NCI-H446 (cell line): ENCODE data around the gene BOD1.
"Not testable (repeated sequence)": the region's sequence is repeated elsewhere in the genome, so short reads cannot be mapped to it uniquely, and the experiment has no call there.

Experiments
- DNase-seq, 2 experiments: peaks; one replicate each; lab custom pipeline; 2025; lab: John Stamatoyannopoulos, UW

BOD1 gene

DNA sequence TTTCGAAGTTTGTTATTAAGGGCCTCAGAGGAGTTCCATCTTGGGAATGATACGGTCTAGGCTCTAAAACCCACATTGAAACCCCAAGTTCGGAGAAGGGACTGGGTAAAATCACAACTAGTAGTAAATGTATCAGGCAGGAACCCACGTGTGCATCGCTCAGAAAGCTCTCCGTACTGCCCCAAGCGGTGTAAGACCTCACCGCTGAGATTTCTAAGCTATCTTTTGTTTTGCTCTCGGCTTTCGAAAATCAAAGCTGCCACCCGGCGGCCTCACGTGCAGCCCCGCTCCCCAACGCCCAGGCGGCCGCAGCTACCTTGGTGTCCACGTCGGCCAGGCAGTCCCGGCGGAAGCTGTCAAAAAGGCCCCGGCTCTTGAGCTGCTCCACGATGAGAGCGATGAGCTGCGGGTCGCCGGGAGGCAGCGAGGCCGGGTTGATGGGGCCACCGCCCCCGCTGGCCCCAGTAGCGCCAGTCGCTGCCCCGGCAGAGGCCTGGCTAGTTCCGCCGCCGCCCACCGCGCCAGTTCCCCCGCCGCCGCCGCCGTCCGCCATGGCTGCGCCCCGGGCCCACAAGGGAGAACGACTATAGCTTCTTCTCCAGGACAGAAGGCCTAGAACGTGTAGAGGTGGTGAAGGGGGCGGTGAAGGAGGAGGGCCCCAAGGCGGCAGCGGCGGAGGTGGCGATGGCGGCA, 420 bp downstream of the BOD1 start:
- DNase-seq = peak in 1 of 2 experiments; percentile 43

DNA sequence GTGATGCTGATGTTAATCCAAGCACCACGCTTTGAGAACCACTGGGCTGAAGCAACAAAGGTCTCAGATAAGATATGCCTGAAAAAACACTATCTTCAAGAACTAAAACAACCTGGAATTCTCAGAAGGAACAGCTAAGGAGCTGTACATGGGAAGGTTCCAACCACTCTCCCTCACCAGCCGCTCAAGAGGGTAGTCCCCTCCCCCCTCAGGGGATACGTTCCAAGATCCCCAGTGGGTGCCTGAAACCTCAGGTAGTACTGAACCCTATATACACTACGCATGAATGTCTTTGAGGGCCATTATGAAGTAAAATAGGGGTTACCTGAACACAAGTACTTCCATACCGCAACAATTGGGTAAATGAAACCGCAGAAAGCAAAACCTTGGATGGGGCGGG, 1.9 kb downstream of the BOD1 start:
- no peak for DNase-seq

DNA sequence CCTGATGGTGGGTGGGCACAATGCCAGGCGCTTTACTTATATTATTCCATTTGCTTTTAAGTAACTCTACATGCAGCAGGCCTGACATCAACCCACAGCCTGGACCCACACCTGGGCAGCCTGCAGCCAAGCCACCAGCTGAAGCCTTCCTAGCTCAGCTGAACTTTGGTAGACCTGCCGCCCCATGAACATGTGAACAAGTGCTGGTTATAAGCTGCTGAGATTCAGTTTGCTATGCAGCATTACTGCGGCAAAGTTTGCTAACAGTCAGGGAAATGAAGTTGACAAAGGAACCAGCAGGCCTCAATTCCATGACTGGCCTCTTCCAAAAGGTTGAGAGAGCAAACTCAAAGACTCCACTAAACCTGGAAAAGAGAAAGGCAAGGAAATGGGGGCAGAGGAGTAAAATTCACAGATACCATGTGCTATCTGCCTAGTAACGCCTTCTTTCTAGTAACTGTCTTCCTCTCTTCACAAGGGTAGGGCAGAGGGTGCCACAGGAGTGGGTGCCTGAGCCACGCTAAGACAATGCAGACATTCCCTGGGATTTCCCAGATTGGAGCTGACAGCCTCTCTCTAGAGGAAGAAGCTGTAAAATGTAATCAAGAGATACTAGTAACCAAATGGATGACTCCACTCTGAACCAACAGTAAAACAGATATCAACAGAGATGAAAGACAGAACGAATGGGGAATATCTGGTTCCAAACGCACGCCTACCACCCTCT, 2.9 kb downstream of the BOD1 start:
- no peak for DNase-seq

DNA sequence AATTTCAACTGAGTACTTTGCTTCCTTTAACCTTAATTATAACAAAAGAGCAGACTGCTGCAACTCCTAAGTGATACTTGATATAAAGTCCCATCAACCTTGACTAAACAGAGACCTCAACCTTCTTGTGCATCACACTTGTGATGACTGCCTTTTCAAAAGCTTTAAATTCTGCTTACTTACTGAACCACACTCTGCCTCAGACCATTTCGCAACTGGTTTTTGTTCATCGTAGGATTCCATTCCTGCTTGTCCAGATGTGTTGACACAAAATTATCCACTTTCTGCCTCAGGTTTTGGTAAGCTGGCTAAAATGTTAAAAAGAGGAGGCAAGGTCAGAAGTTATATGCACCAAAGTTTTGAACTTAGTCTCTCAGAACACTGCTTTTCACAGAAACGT, 3.5 kb downstream of the BOD1 start:
- DNase-seq = no peak

DNA sequence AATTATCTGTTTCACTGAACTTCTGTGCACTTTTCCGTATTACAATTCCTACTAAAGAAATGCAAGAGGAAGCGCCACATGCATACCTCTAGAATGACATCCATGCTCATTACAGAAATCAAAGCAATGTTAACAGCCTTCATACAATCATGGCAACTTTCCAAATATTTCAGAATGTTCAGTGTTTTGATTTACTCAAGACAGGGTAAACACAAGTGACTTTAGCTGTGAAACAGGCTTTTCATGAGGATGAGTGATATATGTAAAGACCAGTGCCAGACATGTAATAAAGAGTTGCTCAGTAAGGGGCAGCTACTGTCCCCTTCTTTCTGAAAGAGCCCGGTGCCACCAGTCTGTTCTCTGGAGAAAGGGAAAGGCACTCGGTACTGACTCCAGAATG, 4.7 kb downstream of the BOD1 start:
- no peak for DNase-seq

DNA sequence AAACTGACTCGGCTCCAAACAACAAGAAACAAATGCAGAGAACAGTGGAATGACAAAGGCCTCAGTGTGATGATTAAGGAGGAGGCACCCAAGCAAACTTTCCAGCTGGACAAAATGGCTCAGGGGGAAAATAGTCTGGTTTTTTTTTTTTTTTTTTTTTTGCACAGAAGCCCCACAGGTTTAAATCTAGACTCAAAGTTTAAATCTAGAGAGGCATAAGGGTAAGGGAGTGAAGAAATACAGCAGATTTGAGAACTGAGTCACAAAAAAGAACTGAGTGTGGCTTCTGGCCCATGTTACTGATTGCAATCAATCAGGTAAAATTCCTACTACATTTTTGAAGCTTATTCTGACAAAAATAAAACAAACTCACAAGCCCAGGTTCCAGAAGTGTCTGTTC, 12.3 kb downstream of the BOD1 start:
- DNase-seq = no peak

DNA sequence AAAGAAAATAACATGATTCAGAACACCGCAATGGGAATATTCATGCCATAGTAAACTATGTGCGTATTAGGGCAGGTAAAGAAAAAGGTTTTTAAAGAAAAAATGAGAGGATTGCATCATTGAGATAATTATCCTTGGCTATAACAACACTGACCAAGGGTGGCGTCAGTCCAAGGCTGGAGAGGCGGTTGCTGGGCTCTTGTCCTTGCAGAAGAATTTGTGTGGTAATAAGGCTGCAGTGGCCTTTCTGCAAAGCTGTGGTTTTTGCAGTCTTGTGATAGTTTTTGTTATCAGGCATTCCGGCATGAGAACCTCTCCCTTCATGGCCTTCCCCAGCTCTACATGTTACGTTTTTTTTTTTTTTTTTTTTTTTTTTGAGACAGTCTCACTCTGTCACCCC, 14.0 kb downstream of the BOD1 start:
- DNase-seq = no peak

DNA sequence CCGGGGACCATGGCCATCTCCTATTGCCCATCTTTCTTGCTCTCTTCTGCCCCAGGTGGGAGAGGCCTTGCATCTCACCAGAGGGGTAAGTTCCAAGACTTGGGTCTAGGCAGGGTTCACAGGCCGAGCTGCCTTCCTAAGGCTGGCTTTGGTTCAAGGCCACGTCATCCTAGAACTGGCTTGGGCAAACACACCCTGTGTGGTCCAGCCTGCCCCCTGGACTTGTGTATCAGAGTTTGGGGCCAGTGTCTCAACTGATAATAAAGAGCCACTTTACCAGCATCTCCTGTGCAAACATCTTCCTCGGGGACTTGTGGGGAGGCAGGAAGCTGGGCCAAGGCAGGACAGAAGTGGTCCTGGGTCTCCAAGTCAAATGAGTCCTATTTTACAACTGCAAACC, 17.8 kb downstream of the BOD1 start:
- no peak for DNase-seq

DNA sequence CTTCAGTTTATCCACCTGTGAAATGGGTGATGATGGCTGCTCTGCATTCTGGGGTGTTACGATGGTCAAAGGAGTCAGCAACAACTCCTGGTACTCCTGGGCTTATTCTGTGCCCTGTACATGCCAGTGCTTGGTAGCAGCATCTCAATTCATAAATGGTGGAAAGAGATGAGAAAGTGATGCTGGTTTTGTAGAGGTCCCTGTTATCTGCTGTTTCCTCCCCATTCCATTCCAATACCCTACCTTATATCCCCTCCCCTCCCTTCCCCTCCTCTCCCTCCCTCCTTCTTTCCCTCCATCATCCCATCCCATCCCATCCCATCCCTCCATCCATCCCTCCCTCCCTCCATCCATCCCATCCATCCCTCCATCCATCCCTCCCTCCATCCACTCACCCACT, 19.1 kb downstream of the BOD1 start:
- DNase-seq = no peak

DNA sequence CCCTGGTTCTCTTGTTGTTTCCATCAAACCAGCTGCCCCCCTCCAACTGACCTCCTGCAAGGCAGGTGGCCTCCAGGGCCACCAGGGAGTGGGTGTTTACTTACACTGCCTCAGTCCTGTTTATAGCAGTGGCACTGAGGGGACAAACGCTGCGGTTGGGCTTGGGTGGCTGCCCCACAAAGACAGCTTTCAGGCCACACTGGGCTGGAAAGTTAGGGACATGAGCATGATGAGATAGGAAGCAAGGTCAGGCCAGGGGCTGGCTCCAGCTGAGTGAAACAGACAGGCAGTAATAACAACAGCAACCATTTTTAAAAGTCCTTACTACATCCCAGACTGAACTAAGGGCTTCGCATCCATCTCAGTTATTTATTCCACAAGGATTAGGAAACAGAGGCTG, 20.6 kb downstream of the BOD1 start:
- DNase-seq = no peak

DNA sequence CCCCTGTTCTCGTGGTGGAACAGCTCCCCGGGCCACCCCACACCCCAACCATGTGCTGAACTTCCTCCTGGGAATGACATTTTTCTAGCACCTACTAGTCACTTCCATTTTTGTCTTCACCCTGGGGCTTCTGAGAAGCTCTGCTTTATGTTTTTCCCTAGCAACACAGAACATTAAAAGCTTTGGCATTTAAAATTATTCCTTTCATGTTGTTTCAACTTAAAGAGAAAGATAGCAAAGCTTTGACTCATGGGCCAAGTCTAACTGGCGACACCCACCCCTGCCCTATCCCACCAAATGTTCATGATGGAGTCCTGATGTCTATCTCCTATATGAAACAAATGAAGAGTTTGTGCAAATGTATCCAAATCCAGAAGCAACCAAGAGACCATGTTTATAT, 22.4 kb downstream of the BOD1 start:
- no peak for DNase-seq

DNA sequence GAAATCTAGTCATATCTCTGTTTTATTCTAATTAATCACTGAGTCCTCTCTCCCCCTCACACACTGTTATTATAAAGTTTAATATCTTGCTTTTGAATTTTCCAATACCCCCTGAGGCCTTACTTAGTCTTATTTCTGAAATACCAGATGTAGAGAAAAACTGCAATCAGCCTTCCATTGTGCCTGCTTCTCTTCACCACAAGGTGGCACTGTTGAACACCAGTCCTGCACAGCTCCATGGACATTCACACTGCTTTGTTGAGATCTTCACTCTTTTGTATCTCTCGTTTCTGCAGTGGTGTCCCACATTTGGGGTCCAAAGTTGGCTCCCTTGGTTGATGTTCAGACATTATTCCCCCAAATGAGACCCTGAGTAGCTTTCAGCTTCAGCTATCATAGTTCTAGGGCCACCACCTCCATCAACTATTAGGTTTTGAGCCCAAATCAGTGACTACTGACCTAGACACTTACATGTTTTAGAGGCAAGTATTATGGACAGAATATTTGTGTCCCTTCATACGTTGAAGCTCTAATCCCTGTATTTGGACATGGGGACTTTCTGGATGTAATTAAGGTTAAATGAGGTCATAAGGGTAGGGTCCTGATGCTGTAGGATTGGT, 24.3 kb downstream of the BOD1 start:
- DNase-seq = no peak

DNA sequence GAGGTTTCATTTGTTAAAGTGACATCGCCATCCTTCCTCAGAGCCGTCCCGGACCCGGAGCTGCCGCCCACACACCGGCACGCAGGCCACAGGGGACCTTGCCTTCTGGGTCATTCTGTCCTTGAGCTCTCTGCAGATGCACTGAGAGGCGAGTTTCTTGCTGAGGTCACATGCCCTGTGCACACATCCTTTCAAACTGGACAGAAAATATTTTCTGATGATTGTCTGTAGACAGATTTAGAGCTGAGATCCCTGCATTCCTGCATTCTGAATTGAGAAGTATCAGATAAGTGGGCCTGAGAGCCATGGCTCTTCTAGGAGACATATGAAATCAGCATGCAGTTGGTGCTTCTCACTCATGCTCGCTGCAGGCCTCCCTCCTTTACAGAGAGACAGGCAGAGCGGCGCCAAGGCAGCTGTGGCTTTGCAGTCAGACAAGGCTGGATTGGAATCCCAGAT, 25.4 kb downstream of the BOD1 start:
- no peak for DNase-seq

DNA sequence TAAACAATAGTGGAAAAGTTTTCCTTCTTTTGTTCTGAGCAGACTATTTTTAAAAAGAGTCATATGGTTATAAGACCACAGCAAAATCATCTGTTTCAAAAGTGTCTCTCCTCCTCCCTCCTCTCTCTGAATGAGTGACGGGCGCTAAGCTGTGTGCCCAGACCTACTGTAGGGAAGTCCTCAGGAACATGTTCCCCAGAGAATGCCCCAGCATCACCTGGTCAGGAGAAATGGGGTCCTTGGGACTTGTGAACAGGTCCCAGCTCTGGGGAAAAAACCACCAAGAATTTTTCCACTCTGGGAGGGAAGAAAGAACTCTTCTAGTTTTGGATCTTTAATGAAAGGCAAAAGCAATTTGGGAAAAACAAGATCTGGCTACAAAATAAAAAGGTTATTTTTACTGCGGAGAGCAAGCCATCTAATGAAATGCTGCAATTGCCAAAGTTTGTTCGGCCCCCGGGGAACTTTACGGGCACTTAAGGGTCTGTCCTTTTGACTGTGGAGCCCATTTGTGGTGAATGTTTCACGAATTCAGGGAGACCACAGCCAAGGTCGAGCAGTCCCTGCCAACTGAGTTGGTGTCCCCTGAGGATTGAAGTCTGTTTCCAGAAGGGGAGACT, 25.9 kb downstream of the BOD1 start:
- no peak for DNase-seq

DNA sequence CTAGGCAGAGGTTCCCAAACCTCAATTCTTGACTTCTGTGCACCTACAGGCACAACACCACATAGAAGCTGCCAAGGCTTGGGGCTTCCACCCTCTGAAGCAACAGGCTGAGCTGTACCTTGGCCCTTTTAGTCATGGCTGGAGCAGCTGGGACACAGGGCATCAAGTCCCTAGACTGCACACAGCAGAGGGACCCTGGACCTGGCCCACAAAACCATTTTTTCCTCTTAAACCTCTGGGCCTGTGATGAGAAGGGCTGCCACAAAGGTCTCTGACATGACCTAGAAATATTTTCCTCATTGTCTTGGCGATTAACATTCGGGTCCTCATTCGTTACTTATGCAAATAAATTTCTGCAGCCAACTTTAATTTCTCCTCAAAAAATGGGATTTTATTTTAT, 30.3 kb downstream of the BOD1 start:
- not testable (repeated sequence) for DNase-seq

DNA sequence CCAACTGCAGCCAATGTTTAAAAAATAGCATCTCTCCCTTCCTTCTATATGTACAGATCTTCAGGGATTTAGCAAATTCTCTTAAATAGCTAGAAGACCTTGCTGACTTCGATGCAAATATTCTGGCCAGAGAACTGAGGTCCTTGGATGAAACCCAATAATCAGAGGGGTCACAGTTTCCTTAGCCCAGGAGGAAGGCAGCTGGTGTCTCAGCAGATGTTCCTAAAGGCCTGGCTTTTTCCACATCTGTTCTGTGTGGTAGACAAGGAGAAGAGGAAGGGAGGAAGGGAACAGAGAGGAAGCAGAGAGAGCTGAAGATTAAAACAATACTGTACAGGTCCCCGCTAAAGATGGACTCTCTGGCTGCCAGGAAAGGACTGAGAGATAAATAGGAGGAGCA, 33.1 kb downstream of the BOD1 start:
- no peak for DNase-seq

DNA sequence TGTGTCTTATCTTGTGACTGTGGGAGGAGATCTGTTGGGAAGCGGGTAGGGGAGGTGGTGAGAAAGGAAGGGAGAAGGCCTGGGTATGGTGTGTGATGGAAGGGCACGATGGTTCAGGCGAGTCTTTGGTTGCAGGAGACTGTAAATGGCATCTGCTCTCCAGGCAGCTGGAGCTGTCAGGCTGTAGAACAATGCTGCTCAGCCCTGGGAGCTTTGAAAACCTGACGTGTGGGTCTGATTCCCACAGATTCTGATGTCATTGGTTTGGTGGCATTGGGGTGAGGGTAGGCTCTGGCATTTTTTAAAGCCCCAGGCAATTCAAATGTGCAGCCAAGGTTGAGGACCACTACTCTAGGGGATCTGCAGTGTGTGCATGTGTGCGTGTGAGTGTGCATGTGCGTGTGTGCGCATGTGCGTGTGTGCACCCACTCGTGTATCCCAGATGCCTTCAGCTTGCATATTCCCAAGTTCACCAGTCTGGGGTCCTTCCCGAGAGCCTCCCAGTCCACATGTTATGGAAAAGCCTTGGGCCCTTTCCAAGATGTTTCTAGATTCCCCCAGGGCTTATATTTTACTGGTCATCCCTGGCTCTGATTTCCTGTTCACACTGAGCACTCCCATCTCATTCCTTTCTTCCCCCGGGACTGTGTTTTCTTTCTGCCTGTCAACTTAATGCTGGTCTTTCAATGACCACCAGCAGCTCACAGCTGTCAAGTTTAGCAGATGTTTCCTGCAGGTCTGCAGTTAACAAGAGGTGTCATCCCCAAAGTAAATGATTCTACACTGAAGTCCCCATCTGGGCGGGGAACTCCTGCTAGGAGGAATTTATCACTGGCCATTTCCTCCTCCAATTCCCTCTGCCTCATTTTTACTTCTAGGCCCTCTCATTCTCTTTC, 34.0 kb downstream of the BOD1 start:
- no peak for DNase-seq

DNA sequence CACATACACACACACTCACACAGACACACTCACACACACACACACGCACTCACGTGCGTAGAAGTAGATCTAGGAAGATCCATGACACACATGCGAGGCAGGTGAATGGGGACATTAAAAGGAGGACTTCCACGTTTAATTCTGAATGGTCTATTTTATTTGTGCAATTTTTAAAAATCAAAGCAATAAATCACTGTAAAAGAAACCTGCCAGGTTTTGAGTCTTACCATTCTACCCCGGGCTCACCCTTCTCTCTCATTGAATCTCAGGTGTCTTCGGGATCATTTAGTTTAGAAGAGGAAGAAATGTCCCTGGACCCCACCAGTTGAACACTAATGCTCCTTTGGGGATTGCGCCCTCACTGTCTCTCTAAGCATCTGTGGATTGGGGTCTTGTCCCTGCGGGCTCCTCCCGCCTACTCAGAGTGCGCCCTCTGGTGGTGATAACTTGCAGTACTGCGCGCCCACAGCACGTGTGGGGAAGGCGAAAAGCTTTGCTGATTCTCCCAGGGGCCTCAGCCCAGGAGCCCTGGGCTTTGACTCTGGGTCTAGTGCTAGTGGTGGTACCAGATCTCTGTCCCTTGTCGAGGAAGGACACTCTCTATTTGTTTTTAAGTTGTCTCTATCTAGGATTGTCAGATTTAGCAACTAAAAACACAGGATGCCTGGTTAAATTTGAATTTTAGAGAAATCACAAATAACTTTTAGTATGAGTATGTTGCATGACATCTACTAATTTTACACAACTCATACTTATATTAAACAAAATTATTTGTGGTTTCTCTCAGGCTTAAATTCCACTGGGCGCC, 34.8 kb downstream of the BOD1 start:
- peak in 1 of 2 experiments; percentile 33 for DNase-seq

DNA sequence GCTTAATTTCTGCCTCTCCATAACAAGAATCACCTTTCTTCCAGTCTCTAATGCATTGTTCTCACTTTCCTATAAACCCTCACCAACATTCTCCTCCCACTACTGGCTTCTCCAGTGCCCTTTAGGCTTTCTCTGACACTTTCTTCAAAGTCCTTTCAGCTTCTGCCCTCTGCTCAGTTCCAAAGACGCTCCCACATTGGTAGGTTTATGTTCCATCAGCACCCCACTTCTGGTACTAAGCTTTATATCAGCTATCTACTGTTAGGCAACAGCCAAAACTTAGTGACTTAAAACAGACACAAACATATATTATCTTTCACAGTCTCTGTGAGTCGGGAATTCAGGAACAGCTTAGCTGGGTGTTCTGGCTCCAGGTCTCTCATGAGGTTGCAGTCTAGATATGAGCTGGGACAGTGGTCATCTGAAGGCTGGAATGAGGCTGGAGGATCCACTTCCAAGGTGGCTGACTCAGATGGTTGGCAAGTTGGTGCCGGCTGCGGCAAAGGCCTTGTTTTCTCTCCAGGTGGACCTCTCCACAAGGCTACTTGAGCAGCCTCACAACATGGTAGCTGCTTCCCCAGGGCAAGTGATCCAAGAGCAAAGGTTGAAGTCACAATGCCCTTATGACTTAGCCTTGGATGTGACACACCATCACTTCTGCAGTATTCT, 37.4 kb downstream of the BOD1 start:
- DNase-seq = no peak

DNA sequence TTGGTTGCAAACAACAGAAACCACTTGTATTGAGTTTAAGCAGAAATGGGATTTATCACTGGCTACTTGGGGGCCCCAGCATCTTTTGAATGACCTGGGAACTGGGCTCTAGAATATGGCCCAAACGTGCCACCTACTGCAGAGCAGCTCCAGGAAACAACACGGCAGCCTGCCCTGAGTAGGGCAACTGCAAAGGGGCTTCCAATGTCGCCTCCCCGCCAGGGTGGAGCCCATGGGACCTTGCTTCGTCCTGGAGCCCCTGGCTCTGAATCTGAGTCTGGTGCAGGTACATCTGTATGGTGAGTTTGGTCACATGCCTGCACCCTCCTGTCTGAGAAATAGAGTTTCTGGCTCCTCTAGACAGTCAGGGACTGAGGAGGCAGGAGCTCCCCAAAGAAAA, 38.6 kb downstream of the BOD1 start:
- DNase-seq = no peak
